HCT116 (cell line): Measurements from ENCODE around the gene NPLOC4. TPM values are rescaled to one million over a fixed set of nuclear protein-coding genes. Genes with fewer than 3 reads are reported as not detected.

ENCODE experiments used
- ATAC-seq: fragments of 200-7000 bp; cut with Tn5 transposase; 2 replicates; pipeline ENCODE4 v1.9.1; 2020; ENCODE audit warnings: mild to moderate bottlenecking, moderate library complexity
- BruUV-seq: library from RNA; stranded (reverse); fragments of 400-500 nt; replicated peaks from 2 replicates; lab custom pipeline; 2021; lab: Mats Ljungman, UMichigan
- CTCF ChIA-PET: fragments of 300-600 bp; sonication (Branson Sonifier 250); formaldehyde crosslinking; loops from one replicate; lab custom pipeline; 2021; ENCODE audit warnings: antibody characterized with exemption; lab: Charles Lee
- POLR2A ChIA-PET: fragments of 300-600, 350-600 bp; sonication (Branson Sonifier 250); formaldehyde crosslinking; loops from one replicate; lab custom pipeline; 2021; ENCODE audit warnings: antibody characterized with exemption; lab: Charles Lee
- RAD21 ChIA-PET, 2 experiments: fragments of 300-600 bp; sonication (Branson Sonifier 250); formaldehyde crosslinking; loops; one replicate each; lab custom pipeline; 2023; ENCODE audit warnings: low total read pairs in 2 of 2; ENCODE audit not compliant: uncharacterized antibody in 2 of 2, unreplicated experiment in 2 of 2, low non-redundant PET in 1 of 2; lab: Charles Lee
- DNase-seq: peaks from one replicate; pipeline ENCODE4 v3.0.0-alpha.2; 2010; ENCODE audit warnings: low read depth, low spot score
- H2AFZ ChIP-seq: fragments of 200-600 bp; shearing (Covaris generic), sonication (generic); 2 replicates; pipeline ENCODE4 v1.6.1; 2017; ENCODE audit warnings: low read depth, mixed run types, mixed read lengths, antibody characterized with exemption, low read length; ENCODE audit not compliant: poor library complexity, severe bottlenecking
- H3K27ac ChIP-seq: 2 replicates; pipeline ENCODE4 v1.5.1; 2012; ENCODE audit warnings: low read depth, low read length
- H3K27me3 ChIP-seq: fragments of 200-600 bp; sonication (generic); 2 replicates; pipeline ENCODE4 v1.6.1; 2016; ENCODE audit warnings: mixed run types, low read length, mixed read lengths; ENCODE audit not compliant: insufficient read depth
- H3K36me3 ChIP-seq, 2 experiments: fragments of 200-500 bp in 1 of 2; fragments of 200-600 bp in 1 of 2; sonication (Bioruptor generic) in 1 of 2; sonication (generic) in 1 of 2; 2 replicates each; pipeline versions ENCODE4 v1.5.1 to v1.6.1; 2014 to 2016; ENCODE audit warnings: low read length in 2 of 2, inconsistent platforms in 1 of 2, mixed read lengths in 1 of 2, mixed run types in 1 of 2; ENCODE audit not compliant: insufficient read depth in 2 of 2, control insufficient read depth in 1 of 2
- H3K4me1 ChIP-seq, 2 experiments: fragments of 200-600 bp in 1 of 2; sonication (generic) in 1 of 2; 2 replicates each; pipeline versions ENCODE4 v1.5.1 to v1.6.1; 2012 to 2017; ENCODE audit warnings: low read length in 2 of 2, inconsistent platforms in 1 of 2, mild to moderate bottlenecking in 1 of 2, mixed read lengths in 1 of 2, mixed run types in 1 of 2, moderate library complexity in 1 of 2; ENCODE audit not compliant: insufficient read depth in 2 of 2, control insufficient read depth in 1 of 2
- H3K4me2 ChIP-seq: fragments of 200-600 bp; sonication (generic); 2 replicates; pipeline ENCODE4 v1.6.1; 2017; ENCODE audit warnings: mixed run types, low read length, mixed read lengths
- H3K4me3 ChIP-seq, 2 experiments: fragments of 200-600 bp in 1 of 2; sonication (generic) in 1 of 2; replicated peaks in 1 of 2; 2 replicates each; pipeline ENCODE4 v1.5.1; 2011 to 2016; ENCODE audit warnings: low read length in 2 of 2, control low read depth in 1 of 2, low read depth in 1 of 2, mild to moderate bottlenecking in 1 of 2, mixed read lengths in 1 of 2, mixed run types in 1 of 2
- H3K79me2 ChIP-seq: fragments of 200-600 bp; sonication (generic); 2 replicates; pipeline ENCODE4 v1.6.1; 2017; ENCODE audit warnings: mild to moderate bottlenecking, mixed run types, low read length, moderate library complexity, mixed read lengths; ENCODE audit not compliant: insufficient read depth
- H3K9ac ChIP-seq: fragments of 200-600 bp; sonication (generic); 2 replicates; pipeline ENCODE4 v1.6.1; 2016; ENCODE audit warnings: low read length, mixed read lengths
- H3K9me2 ChIP-seq: fragments of 200-600 bp; sonication (generic), shearing (Covaris generic); 2 replicates; pipeline ENCODE4 v1.6.1; 2017; ENCODE audit warnings: mixed run types, mild to moderate bottlenecking, moderate library complexity; ENCODE audit not compliant: insufficient read depth
- H3K9me3 ChIP-seq, 2 experiments: fragments of 200-500 bp in 1 of 2; fragments of 200-600 bp in 1 of 2; sonication (Bioruptor generic) in 1 of 2; sonication (generic) in 1 of 2; 2 replicates each; pipeline ENCODE4 v1.6.1; 2014 to 2017; ENCODE audit warnings: low read length in 2 of 2, mixed read lengths in 2 of 2, inconsistent platforms in 1 of 2, low read depth in 1 of 2, mild to moderate bottlenecking in 1 of 2, mixed run types in 1 of 2, moderate library complexity in 1 of 2; ENCODE audit not compliant: control insufficient read depth in 1 of 2, insufficient read depth in 1 of 2
- H4K20me1 ChIP-seq: fragments of 200-600 bp; sonication (generic), shearing (Covaris generic); 2 replicates; pipeline ENCODE4 v1.6.1; 2017; ENCODE audit warnings: mixed run types, mild to moderate bottlenecking, moderate library complexity; ENCODE audit not compliant: insufficient read depth
- ATF3 ChIP-seq: IDR thresholded peaks from 2 replicates; pipeline ENCODE4 v1.6.1; 2012
- CBX3 ChIP-seq: IDR thresholded peaks from 2 replicates; pipeline ENCODE4 v1.6.1; 2012; ENCODE audit warnings: low read depth
- CEBPB ChIP-seq: IDR thresholded peaks from 2 replicates; pipeline ENCODE4 v1.6.1; 2012; ENCODE audit warnings: low read depth
- CTCF ChIP-seq, 3 experiments: fragments of 200-600 bp in 1 of 3; sonication (generic) in 1 of 3; IDR thresholded peaks in 2 of 3; conservative IDR thresholded peaks in 1 of 3; 2 replicates each; pipeline ENCODE4 v1.5.1; 2012 to 2017; ENCODE audit warnings: low read depth in 2 of 3, low read length in 2 of 3, antibody characterized with exemption in 1 of 3, borderline replicate concordance in 1 of 3, control low read depth in 1 of 3, mild to moderate bottlenecking in 1 of 3, mixed read lengths in 1 of 3, mixed run types in 1 of 3, moderate library complexity in 1 of 3; ENCODE audit not compliant: insufficient read depth in 1 of 3
- EGR1 ChIP-seq: IDR thresholded peaks from 2 replicates; pipeline ENCODE4 v1.6.1; 2012; ENCODE audit warnings: low read depth
- ELF1 ChIP-seq: IDR thresholded peaks from 2 replicates; pipeline ENCODE4 v1.6.1; 2012; ENCODE audit warnings: low read depth, borderline replicate concordance
- EZH2 ChIP-seq: fragments of 200-600 bp; sonication (generic); IDR thresholded peaks from 2 replicates; pipeline ENCODE4 v1.6.1; 2017; ENCODE audit warnings: antibody characterized with exemption, mixed run types
- EZH2phosphoT487 ChIP-seq: fragments of 200-600 bp; IDR thresholded peaks from 2 replicates; pipeline ENCODE4 v1.6.1; 2018; ENCODE audit warnings: antibody characterized with exemption, borderline replicate concordance
- MAX ChIP-seq: IDR thresholded peaks from 2 replicates; pipeline ENCODE4 v1.6.1; 2012
- POLR2A ChIP-seq: IDR thresholded peaks from 2 replicates; pipeline ENCODE4 v1.7.0; 2011; ENCODE audit warnings: borderline replicate concordance; ENCODE audit not compliant: insufficient read depth, insufficient read length; ENCODE audit errors: extremely low read depth
- POLR2AphosphoS5 ChIP-seq: IDR thresholded peaks from 2 replicates; pipeline ENCODE4 v1.6.1; 2011; ENCODE audit warnings: mild to moderate bottlenecking, low read depth, low read length, moderate library complexity
- RAD21 ChIP-seq: IDR thresholded peaks from 2 replicates; pipeline ENCODE4 v1.6.1; 2012; ENCODE audit warnings: low read depth, mild to moderate bottlenecking
- SIN3A ChIP-seq: IDR thresholded peaks from 2 replicates; pipeline ENCODE4 v1.6.1; 2012; ENCODE audit warnings: low read depth
- SP1 ChIP-seq: IDR thresholded peaks from 2 replicates; pipeline ENCODE4 v1.6.1; 2012; ENCODE audit warnings: low read depth
- SRF ChIP-seq: IDR thresholded peaks from 2 replicates; pipeline ENCODE4 v1.6.1; 2012; ENCODE audit warnings: low read depth
- TCF7L2 ChIP-seq: IDR thresholded peaks from 2 replicates; pipeline ENCODE4 v1.7.0; 2011; ENCODE audit warnings: borderline replicate concordance, inconsistent platforms; ENCODE audit not compliant: insufficient read depth, insufficient read length; ENCODE audit errors: extremely low read depth
- YY1 ChIP-seq: IDR thresholded peaks from 2 replicates; pipeline ENCODE4 v1.6.1; 2011; ENCODE audit warnings: low read length, low read depth, moderate library complexity, mild to moderate bottlenecking; ENCODE audit not compliant: insufficient replicate concordance; ENCODE audit errors: extremely low read depth
- ZBTB33 ChIP-seq: IDR thresholded peaks from 2 replicates; pipeline ENCODE4 v1.6.1; 2011; ENCODE audit warnings: mild to moderate bottlenecking, low read length, moderate library complexity; ENCODE audit not compliant: insufficient replicate concordance; ENCODE audit errors: extremely low read depth
- ZNF274 ChIP-seq: fragments of 200-500 bp; sonication (Bioruptor generic); IDR thresholded peaks from 2 replicates; pipeline ENCODE4 v1.6.1; 2014; ENCODE audit warnings: mild to moderate bottlenecking, low read depth, low read length, inconsistent platforms
- intact Hi-C: fragments of 100-400 bp; cut with micrococcal nuclease; formaldehyde crosslinking; loops from 2 replicates; pipeline ENCODE4 v1.10.0; 2022
- total RNA-seq: library from RNA; stranded (reverse); gene quantifications from one replicate; pipeline ENCODE4 v1.2.1, GENCODE V29; 2021; ENCODE audit not compliant: unreplicated experiment

Gene NPLOC4
- total RNA-seq, 1 experiment from 2014 or later, result 137 TPM

- Histone ChIP-seq H3K9me3 (no peaks in the 10 kb centered on the region), H3K4me2 (no peak overlapping the region), H3K9me2 (no peaks in the 10 kb centered on the region), H3K4me1 (no peaks in the 10 kb centered on the region), H3K9ac (no peak overlapping the region), H2AFZ (no peak overlapping the region), H3K27ac (no peak overlapping the region), H3K27me3 (no peaks in the 10 kb centered on the region), H4K20me1 (peaks cover 9% of the 10 kb centered on the region; the same call in 1 of the 2 replicates), H3K79me2 (peaks cover 86% of the 10 kb centered on the region), H3K4me3 (no peak overlapping the region), H3K36me3 (peaks cover 54 to 69% of the 10 kb centered on the region in 2 experiments)
- intact Hi-C loops, result no loop called here
- DNase-seq (no peak), ATAC-seq (no peak)
- TF ChIP-seq EZH2phosphoT487 (no peak), ATF3 (no peak), ZBTB33 (no peak), TCF7L2 (no peak), POLR2AphosphoS5 (no peak), CBX3 (no peak), ZNF274 (no peak), RAD21 (no peak), SRF (no peak), CEBPB (no peak), MAX (no peak), POLR2A (no peak), SIN3A (no peak), EZH2 (no peak), CTCF (IDR thresholded peaks at IDR 0.05 in 2 of 3, conservative IDR thresholded peaks at IDR 0.05 in 1 of 3; ENCODE audit: borderline replicate concordance in 1 of 3, insufficient read depth in 1 of 3, low read depth in 2 of 3, low read length in 2 of 3) (no peak), YY1 (no peak), EGR1 (no peak), SP1 (no peak), ELF1 (no peak)
- no TSS peak for BruUV-seq
- ChIA-PET CTCF (no interaction called here), POLR2A (no interaction called here), RAD21 (no interaction called here)
These were observed 20.0 kb downstream of the NPLOC4 start for GRCh38 chr17:81616877-81617276.
